PC-9 (cell line): ENCODE results near the gene ATP2C2. TPM values are rescaled to one million over a fixed set of nuclear protein-coding genes. Genes with fewer than 3 reads are reported as not detected.

Experiments used
- BruUV-seq: library from RNA; stranded (reverse); fragments of 400-500 nt; replicated peaks from 2 replicates; lab custom pipeline; 2021; lab: Mats Ljungman, UMichigan
- CTCF ChIA-PET: fragments of 300-600 bp; sonication (Branson Sonifier 250); formaldehyde crosslinking; loops from one replicate; lab custom pipeline; 2022; ENCODE audit warnings: antibody characterized with exemption; lab: Charles Lee
- POLR2A ChIA-PET: fragments of 300-600 bp; sonication (Branson Sonifier 250); formaldehyde crosslinking; loops from one replicate; lab custom pipeline; 2022; ENCODE audit warnings: antibody characterized with exemption; ENCODE audit not compliant: unreplicated experiment; lab: Charles Lee
- DNase-seq, 2 experiments: peaks; one replicate each; pipeline versions ENCODE4 v3.0.0 to v3.0.0-alpha.2; 2015 to 2022; ENCODE audit warnings: mixed read lengths in 1 of 2
- H2AFZ ChIP-seq: fragments of 200-600 bp; sonication (generic); 2 replicates; pipeline ENCODE4 v1.8.1; 2017; ENCODE audit warnings: antibody characterized with exemption
- H3F3A ChIP-seq: fragments of 200-600 bp; sonication (generic); 2 replicates; pipeline ENCODE4 v1.8.1; 2017; ENCODE audit warnings: antibody characterized with exemption, mild to moderate bottlenecking, low read depth; ENCODE audit not compliant: insufficient read depth
- H3K27ac ChIP-seq: fragments of 200-600 bp; sonication (generic); 2 replicates; pipeline ENCODE4 v1.6.1; 2016; ENCODE audit warnings: mixed run types
- H3K27me3 ChIP-seq: fragments of 200-600 bp; sonication (generic); 2 replicates; pipeline ENCODE4 v1.6.1; 2016; ENCODE audit warnings: low read depth, mixed run types; ENCODE audit not compliant: insufficient read depth
- H3K36me3 ChIP-seq: fragments of 200-600 bp; sonication (generic); 2 replicates; pipeline ENCODE4 v1.6.1; 2016; ENCODE audit warnings: low read depth, mixed run types
- H3K4me1 ChIP-seq: fragments of 200-600 bp; sonication (generic); replicated peaks from 2 replicates; pipeline ENCODE4 v1.6.1; 2016; ENCODE audit warnings: mixed run types; ENCODE audit not compliant: insufficient read depth
- H3K4me2 ChIP-seq: fragments of 200-600 bp; sonication (generic); 2 replicates; pipeline ENCODE4 v1.6.1; 2017; ENCODE audit warnings: mixed run types
- H3K4me3 ChIP-seq: fragments of 200-600 bp; sonication (generic); 2 replicates; pipeline ENCODE4 v1.6.1; 2016; ENCODE audit warnings: mixed run types
- H3K79me2 ChIP-seq: fragments of 200-600 bp; sonication (generic); 2 replicates; pipeline ENCODE4 v1.6.1; 2017; ENCODE audit warnings: low read depth, mixed run types
- H3K9me2 ChIP-seq: fragments of 200-600 bp; sonication (generic); 2 replicates; pipeline ENCODE4 v1.8.1; 2017; ENCODE audit warnings: mild to moderate bottlenecking; ENCODE audit not compliant: insufficient read depth
- H3K9me3 ChIP-seq: fragments of 200-600 bp; sonication (generic); 2 replicates; pipeline ENCODE4 v1.8.1; 2016; ENCODE audit warnings: low read depth; ENCODE audit not compliant: insufficient read depth
- H4K20me1 ChIP-seq: fragments of 200-600 bp; sonication (generic); 2 replicates; pipeline ENCODE4 v1.8.1; 2017; ENCODE audit not compliant: insufficient read depth
- EZH2 ChIP-seq: fragments of 200-600 bp; sonication (generic); IDR thresholded peaks from 2 replicates; pipeline ENCODE4 v1.8.0; 2017; ENCODE audit warnings: antibody characterized with exemption, low read depth
- intact Hi-C: fragments of 100-400 bp; cut with micrococcal nuclease; formaldehyde crosslinking; loops from one replicate; pipeline ENCODE4 v1.10.0; 2022; ENCODE audit not compliant: unreplicated experiment
- total RNA-seq: library from RNA; stranded (reverse); gene quantifications from 2 replicates; pipeline ENCODE4 v1.2.3, GENCODE V29; 2021
- TF ChIP-seq, protein P1 (sequence below): fragments of 200-600 bp; sonication (generic); conservative IDR thresholded peaks from 2 replicates; pipeline ENCODE4 v1.6.1; 2017; ENCODE audit warnings: mixed run types, antibody characterized with exemption, mild to moderate bottlenecking, moderate library complexity

The ATP2C2 gene
- total RNA-seq, 1 experiment from 2014 or later, result 17.2 TPM

DNA sequence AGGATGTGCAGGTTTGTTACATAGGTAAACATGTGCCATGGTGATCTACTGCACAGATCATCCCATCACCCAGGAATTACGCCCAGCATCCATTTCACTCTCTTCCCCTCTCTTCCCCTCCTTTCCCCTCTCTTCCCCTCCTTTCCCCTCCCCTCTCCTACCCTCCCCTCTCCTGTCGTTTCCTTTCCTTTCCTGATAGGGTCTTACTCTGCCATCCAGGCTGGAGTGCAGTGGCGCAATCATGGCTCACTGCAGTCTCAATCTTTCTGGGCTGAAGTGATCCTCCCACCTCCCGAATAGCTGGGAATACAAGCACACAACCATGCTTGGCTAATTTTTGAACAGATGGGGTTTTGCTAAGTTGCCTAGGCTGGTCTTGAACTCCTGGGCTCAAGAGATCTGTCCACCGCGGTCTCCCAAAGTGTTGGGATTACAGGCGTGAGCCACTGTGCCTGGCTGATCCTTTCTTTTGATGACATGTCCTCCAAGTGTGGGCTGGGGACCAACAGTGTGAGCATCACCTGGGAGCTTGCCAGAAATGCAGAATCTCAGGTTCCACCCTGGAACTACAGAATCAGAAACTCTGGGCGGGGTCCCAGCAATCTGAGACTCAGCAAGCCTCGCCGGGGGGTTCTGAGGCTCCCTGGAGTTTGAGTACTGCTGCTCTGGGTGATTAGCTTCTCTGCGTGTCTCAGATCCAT lies 10.8 kb downstream of the ATP2C2 start:
- Histone ChIP-seq H3K79me2 (0 out of 2 replicates have a peak, but pooled peaks cover 3% of the 10 kb centered on the region), H4K20me1 (peaks cover 7% of the 10 kb centered on the region; the same call in 1 of the 2 replicates), H3F3A (no peaks in the 10 kb centered on the region), H3K9me2 (no peaks in the 10 kb centered on the region), H3K4me2 (no peak overlapping the region), H3K9me3 (no peaks in the 10 kb centered on the region), H3K36me3 (no peaks in the 10 kb centered on the region), H3K4me3 (no peak overlapping the region), H3K27me3 (no peaks in the 10 kb centered on the region), H2AFZ (no peak overlapping the region), H3K4me1 (peaks cover 12% of the 10 kb centered on the region; the same call in 1 of the 2 replicates), H3K27ac (no peak overlapping the region)
- DNase-seq, result no peak
- TF ChIP-seq, protein P1, sequence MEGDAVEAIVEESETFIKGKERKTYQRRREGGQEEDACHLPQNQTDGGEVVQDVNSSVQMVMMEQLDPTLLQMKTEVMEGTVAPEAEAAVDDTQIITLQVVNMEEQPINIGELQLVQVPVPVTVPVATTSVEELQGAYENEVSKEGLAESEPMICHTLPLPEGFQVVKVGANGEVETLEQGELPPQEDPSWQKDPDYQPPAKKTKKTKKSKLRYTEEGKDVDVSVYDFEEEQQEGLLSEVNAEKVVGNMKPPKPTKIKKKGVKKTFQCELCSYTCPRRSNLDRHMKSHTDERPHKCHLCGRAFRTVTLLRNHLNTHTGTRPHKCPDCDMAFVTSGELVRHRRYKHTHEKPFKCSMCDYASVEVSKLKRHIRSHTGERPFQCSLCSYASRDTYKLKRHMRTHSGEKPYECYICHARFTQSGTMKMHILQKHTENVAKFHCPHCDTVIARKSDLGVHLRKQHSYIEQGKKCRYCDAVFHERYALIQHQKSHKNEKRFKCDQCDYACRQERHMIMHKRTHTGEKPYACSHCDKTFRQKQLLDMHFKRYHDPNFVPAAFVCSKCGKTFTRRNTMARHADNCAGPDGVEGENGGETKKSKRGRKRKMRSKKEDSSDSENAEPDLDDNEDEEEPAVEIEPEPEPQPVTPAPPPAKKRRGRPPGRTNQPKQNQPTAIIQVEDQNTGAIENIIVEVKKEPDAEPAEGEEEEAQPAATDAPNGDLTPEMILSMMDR, result no peak
- TF ChIP-seq EZH2, result no peak
- intact Hi-C loops, result no loop called here
- CTCF ChIA-PET, result no interaction called here
- BruUV-seq, result no TSS peak
- POLR2A ChIA-PET, result no interaction called here

DNA sequence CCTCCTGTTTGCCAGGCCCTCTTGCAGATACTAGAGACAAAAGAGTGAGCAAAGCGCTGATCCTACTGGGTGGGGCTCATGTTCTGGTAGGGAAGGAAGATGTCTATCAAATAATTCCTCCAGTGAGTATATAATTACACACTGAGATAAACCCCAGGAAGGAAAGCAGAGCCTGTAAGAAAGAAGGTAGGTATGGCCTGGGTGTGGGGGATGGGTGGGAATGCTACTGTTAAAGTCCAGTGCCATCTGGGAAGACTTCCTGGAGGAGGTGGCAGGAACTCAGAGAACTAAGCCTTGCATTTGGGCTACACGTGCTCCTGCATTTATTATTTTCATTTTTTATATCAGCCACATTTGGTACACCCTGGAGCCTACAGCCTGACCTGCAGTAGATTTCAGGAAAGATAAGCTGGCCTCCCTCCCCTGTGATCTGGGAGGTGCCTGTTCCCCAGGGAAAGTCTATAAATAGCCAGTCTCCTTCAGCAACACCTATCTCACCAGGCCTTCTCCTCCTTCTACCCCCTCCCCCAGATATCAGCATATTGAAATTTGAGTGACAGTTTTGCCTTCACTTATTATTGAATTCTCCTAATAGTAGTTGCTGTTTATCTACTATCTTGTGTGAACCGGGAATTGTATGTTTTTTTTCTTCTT lies 11.5 kb downstream of the ATP2C2 start:
- ChIA-PET POLR2A (no interaction called here), CTCF (no interaction called here)
- BruUV-seq, result no TSS peak
- no peak for TF ChIP-seq EZH2
- TF ChIP-seq, protein P1, result no peak
- Histone ChIP-seq H4K20me1 (peaks cover 7% of the 10 kb centered on the region; the same call in 1 of the 2 replicates), H3K79me2 (0 out of 2 replicates have a peak, but pooled peaks cover under 1% of the 10 kb centered on the region), H3K27me3 (no peaks in the 10 kb centered on the region), H3F3A (no peaks in the 10 kb centered on the region), H3K9me3 (no peaks in the 10 kb centered on the region), H3K36me3 (no peaks in the 10 kb centered on the region), H2AFZ (no peak overlapping the region), H3K4me3 (no peak overlapping the region), H3K9me2 (no peaks in the 10 kb centered on the region), H3K4me2 (no peak overlapping the region), H3K4me1 (peaks cover 12% of the 10 kb centered on the region; the same call in 1 of the 2 replicates), H3K27ac (no peak overlapping the region)
- intact Hi-C loops, result no loop called here
- DNase-seq, result no peak

DNA sequence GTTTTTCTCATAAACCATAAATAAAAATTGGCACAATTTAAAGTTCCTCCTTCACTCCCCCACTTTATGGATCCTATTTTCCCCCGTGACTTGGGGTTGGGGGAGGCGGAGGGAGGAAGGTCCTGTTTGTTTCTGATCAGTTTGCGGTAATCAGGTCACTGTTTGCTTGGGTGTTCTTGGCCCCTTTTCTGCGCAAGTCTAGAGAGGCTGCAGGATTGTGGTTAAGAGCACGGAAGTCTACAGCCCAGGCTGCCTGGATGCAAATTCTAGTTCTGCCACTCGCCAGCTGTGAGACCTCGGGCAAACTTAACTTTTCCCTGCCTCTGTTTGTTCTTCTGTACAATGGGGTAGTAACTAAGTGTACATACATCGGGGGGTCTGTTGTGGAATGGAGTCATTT lies 12.1 kb downstream of the ATP2C2 start:
- no TSS peak for BruUV-seq
- no peak overlapping the region for H3K4me2 ChIP-seq

More for the DNA sequence above, 12.1 kb downstream of the ATP2C2 start:
- Histone ChIP-seq H3K9me3 (no peaks in the 10 kb centered on the region), H3K79me2 (no peaks in the 10 kb centered on the region), H4K20me1 (peaks cover 7% of the 10 kb centered on the region; the same call in 1 of the 2 replicates), H3K4me3 (no peak overlapping the region), H3K4me1 (peaks cover 12% of the 10 kb centered on the region; the same call in 1 of the 2 replicates), H2AFZ (no peak overlapping the region), H3K27me3 (no peaks in the 10 kb centered on the region), H3K27ac (no peak overlapping the region), H3F3A (no peaks in the 10 kb centered on the region), H3K9me2 (no peaks in the 10 kb centered on the region), H3K36me3 (no peaks in the 10 kb centered on the region)
- TF ChIP-seq EZH2, result no peak
- TF ChIP-seq, protein P1, result no peak
- no peak for DNase-seq
- ChIA-PET POLR2A (no interaction called here), CTCF (no interaction called here)
- intact Hi-C loops, result no loop called here
